Activated naive CD8-positive, alpha-beta T cell treated with anti-CD3 and anti-CD28 coated beads for 36 hours (primary cell): ENCODE results near the gene HOXA10. TPM values are rescaled to one million over a fixed set of nuclear protein-coding genes. Genes with fewer than 3 reads are reported as not detected.

Experiments used
- DNase-seq: peaks from one replicate; pipeline ENCODE4 v3.0.0; 2021
- H3K27ac Mint-ChIP-seq: one replicate; pipeline ENCODE4 v1.8.0; 2022; ENCODE audit warnings: mild to moderate bottlenecking, moderate library complexity, mixed read lengths
- H3K27me3 Mint-ChIP-seq: one replicate; pipeline ENCODE4 v1.8.0; 2022; ENCODE audit warnings: mild to moderate bottlenecking, mixed read lengths
- H3K36me3 Mint-ChIP-seq: one replicate; pipeline ENCODE4 v1.8.0; 2021; ENCODE audit warnings: mild to moderate bottlenecking, mixed read lengths
- H3K4me1 Mint-ChIP-seq: one replicate; pipeline ENCODE4 v1.8.0; 2021; ENCODE audit warnings: mixed read lengths
- H3K4me3 Mint-ChIP-seq: one replicate; pipeline ENCODE4 v1.8.0; 2022; ENCODE audit warnings: mild to moderate bottlenecking, moderate library complexity, mixed read lengths
- H3K9me3 Mint-ChIP-seq: one replicate; pipeline ENCODE4 v1.8.0; 2022; ENCODE audit warnings: mixed read lengths
- total RNA-seq, 2 experiments: library from RNA; stranded (reverse); gene quantifications; one replicate each; pipeline ENCODE4 v1.2.3, GENCODE V29; 2021

HOXA10 gene
- total RNA-seq, 2 experiments from 2014 or later: not detected

- peaks cover 91% of the 10 kb centered on the region for H3K27me3 Mint-ChIP-seq
- no peaks in the 10 kb centered on the region for H3K9me3 Mint-ChIP-seq
- H3K4me1 Mint-ChIP-seq: peaks cover 30% of the 10 kb centered on the region
- H3K27ac Mint-ChIP-seq: no peak overlapping the region
- H3K4me3 Mint-ChIP-seq: no peak overlapping the region
- no peaks in the 10 kb centered on the region for H3K36me3 Mint-ChIP-seq
- DNase-seq: no peak
Observed at GRCh38 chr7:27198138-27198841, 24.2 kb upstream of the HOXA10 start.

GRCh38 chr7:27197137-27198042 is 23.3 kb upstream of the HOXA10 start:
- H3K36me3 Mint-ChIP-seq: no peaks in the 10 kb centered on the region
- H3K27me3 Mint-ChIP-seq: peaks cover 89% of the 10 kb centered on the region
- no peak overlapping the region for H3K27ac Mint-ChIP-seq
- H3K4me3 Mint-ChIP-seq: no peak overlapping the region
- no peaks in the 10 kb centered on the region for H3K9me3 Mint-ChIP-seq
- H3K4me1 Mint-ChIP-seq: peaks cover 31% of the 10 kb centered on the region
- no peak for DNase-seq

- peak; percentile 71 for DNase-seq
- peaks cover 28% of the 10 kb centered on the region for H3K4me1 Mint-ChIP-seq
- H3K27me3 Mint-ChIP-seq: peaks cover 89% of the 10 kb centered on the region
- no peaks in the 10 kb centered on the region for H3K9me3 Mint-ChIP-seq
- no peak overlapping the region for H3K27ac Mint-ChIP-seq
- H3K36me3 Mint-ChIP-seq: no peaks in the 10 kb centered on the region
- no peak overlapping the region for H3K4me3 Mint-ChIP-seq
Observed at GRCh38 chr7:27196287-27196767, 22.2 kb upstream of the HOXA10 start.

GRCh38 chr7:27194686-27195379 is 20.7 kb upstream of the HOXA10 start:
- H3K4me1 Mint-ChIP-seq: peaks cover 18% of the 10 kb centered on the region
- peaks cover 91% of the 10 kb centered on the region for H3K27me3 Mint-ChIP-seq
- no peaks in the 10 kb centered on the region for H3K36me3 Mint-ChIP-seq
- H3K27ac Mint-ChIP-seq: no peak overlapping the region
- no peak for DNase-seq
- no peaks in the 10 kb centered on the region for H3K9me3 Mint-ChIP-seq
- H3K4me3 Mint-ChIP-seq: no peak overlapping the region

- no peak for DNase-seq
- Mint-ChIP-seq H3K4me1 (peaks cover 21% of the 10 kb centered on the region), H3K4me3 (no peak overlapping the region), H3K27me3 (peaks cover 95% of the 10 kb centered on the region), H3K9me3 (no peaks in the 10 kb centered on the region), H3K27ac (no peak overlapping the region), H3K36me3 (no peaks in the 10 kb centered on the region)
Observed at GRCh38 chr7:27194002-27194352, 19.9 kb upstream of the HOXA10 start.

GRCh38 chr7:27193335-27194001 is 19.3 kb upstream of the HOXA10 start:
- Mint-ChIP-seq H3K9me3 (no peaks in the 10 kb centered on the region), H3K36me3 (no peaks in the 10 kb centered on the region), H3K27me3 (peaks cover 95% of the 10 kb centered on the region), H3K27ac (no peak overlapping the region), H3K4me1 (peaks cover 26% of the 10 kb centered on the region), H3K4me3 (no peak overlapping the region)
- no peak for DNase-seq

- Mint-ChIP-seq H3K4me3 (peak overlapping the region; percentile 18), H3K9me3 (no peaks in the 10 kb centered on the region), H3K27ac (no peak overlapping the region), H3K36me3 (no peaks in the 10 kb centered on the region), H3K27me3 (peaks cover 95% of the 10 kb centered on the region), H3K4me1 (peaks cover 30% of the 10 kb centered on the region)
- DNase-seq: no peak
Observed at GRCh38 chr7:27192546-27193334, 18.6 kb upstream of the HOXA10 start.

- Mint-ChIP-seq H3K4me3 (peak overlapping the region; percentile 51), H3K27ac (no peak overlapping the region)
Observed at GRCh38 chr7:27191833-27192545, 17.9 kb upstream of the HOXA10 start.

GRCh38 chr7:27191161-27191731 is 17.1 kb upstream of the HOXA10 start:
- Mint-ChIP-seq H3K9me3 (no peaks in the 10 kb centered on the region), H3K27ac (no peak overlapping the region), H3K4me3 (no peak overlapping the region), H3K4me1 (peaks cover 33% of the 10 kb centered on the region), H3K27me3 (peaks cover 95% of the 10 kb centered on the region), H3K36me3 (no peaks in the 10 kb centered on the region)
- DNase-seq: no peak

More at GRCh38 chr7:27191833-27192545, 17.9 kb upstream of the HOXA10 start:
- Mint-ChIP-seq H3K4me1 (peaks cover 34% of the 10 kb centered on the region), H3K9me3 (no peaks in the 10 kb centered on the region), H3K36me3 (no peaks in the 10 kb centered on the region), H3K27me3 (peaks cover 95% of the 10 kb centered on the region)
- no peak for DNase-seq

- peaks cover 98% of the 10 kb centered on the region for H3K27me3 Mint-ChIP-seq
- H3K4me1 Mint-ChIP-seq: peaks cover 38% of the 10 kb centered on the region
- no peak overlapping the region for H3K27ac Mint-ChIP-seq
- H3K36me3 Mint-ChIP-seq: no peaks in the 10 kb centered on the region
- no peak for DNase-seq
- H3K4me3 Mint-ChIP-seq: no peak overlapping the region
- H3K9me3 Mint-ChIP-seq: no peaks in the 10 kb centered on the region
Observed at GRCh38 chr7:27189997-27190748, 16.1 kb upstream of the HOXA10 start.

- DNase-seq: no peak
- Mint-ChIP-seq H3K36me3 (no peaks in the 10 kb centered on the region), H3K4me1 (peaks cover 43% of the 10 kb centered on the region), H3K27ac (no peak overlapping the region), H3K4me3 (peak overlapping the region; percentile 18), H3K27me3 (peaks cover 98% of the 10 kb centered on the region), H3K9me3 (no peaks in the 10 kb centered on the region)
Observed at GRCh38 chr7:27189295-27189996, 15.3 kb upstream of the HOXA10 start.
